ENCODE results near the gene MICAL2. TPM values are rescaled to one million over a fixed set of nuclear protein-coding genes. Genes with fewer than 3 reads are reported as not detected.

MICAL2 gene
- total and polyA plus RNA-seq, 2 donors (not counting 3 experiments of a cell fraction or from before 2014, with no cell fraction given), result 67.6 to 200 TPM

DNA sequence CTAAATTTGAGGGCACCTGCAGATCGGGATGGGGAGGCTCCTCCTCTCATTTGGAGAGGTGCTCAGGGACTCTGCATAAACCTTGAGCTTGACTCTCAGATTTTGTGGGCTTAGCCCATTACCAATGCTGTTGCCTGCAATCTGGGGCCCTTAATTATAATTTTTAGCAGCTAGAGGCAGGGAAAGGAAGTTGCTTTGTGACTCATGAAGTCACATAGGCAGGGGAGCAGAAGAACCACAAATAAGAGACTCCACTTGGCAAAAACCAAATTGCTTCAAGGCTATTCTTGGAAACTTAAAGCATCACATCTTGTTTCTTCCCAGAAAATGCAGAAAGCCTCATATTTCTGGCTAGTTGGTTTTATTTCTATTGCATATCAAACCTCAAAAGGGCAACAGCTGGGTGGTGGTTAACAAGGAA lies 46.9 kb downstream of the MICAL2 start:
- H4K20me1 ChIP-seq (replicated peaks; ENCODE audit: control insufficient read depth, extremely low read depth, insufficient read depth, low read length), result no peaks in the 10 kb centered on the region
- H3K4me2 ChIP-seq (ENCODE audit: insufficient read depth, low read length), result no peak overlapping the region
- FAIRE-seq (peak; percentile 42), DNase-seq (ENCODE audit: low read depth, low spot score) (peak; percentile 29)
- CTCF ChIA-PET, result interaction anchor here (0.8 to 3.3 kb wide), 6 partner anchors 15 to 79 kb away, joined by 3 to 22 read pairs (median 4); no protein-coding TSS in a partner anchor
- intact Hi-C loops (cut with micrococcal nuclease), result no loop called here
- H2AFZ ChIP-seq (ENCODE audit: low read depth, low read length), result no peak overlapping the region
- no TSS peak for BruUV-seq (replicated peaks)
- H3K9me3 ChIP-seq (replicated peaks; ENCODE audit: control insufficient read depth, insufficient read depth, low read length), result no peaks in the 10 kb centered on the region
- H3K4me3 ChIP-seq (replicated peaks in 1 of 3; ENCODE audit: insufficient read depth in 1 of 3, low read depth in 1 of 3, low read length in 3 of 3), result no peak overlapping the region
- peaks cover 6 to 9% of the 10 kb centered on the region in 2 experiments for H3K36me3 ChIP-seq (ENCODE audit: control insufficient read depth in 2 of 2, extremely low read depth in 1 of 2, insufficient read depth in 2 of 2, low read length in 2 of 2)
- H3K9me1 ChIP-seq (replicated peaks; ENCODE audit: control insufficient read depth, extremely low read depth, insufficient read depth, low read length), result no peaks in the 10 kb centered on the region
- no peak for TF ChIP-seq JUN (IDR thresholded peaks at IDR 0.05; ENCODE audit: borderline replicate concordance, insufficient read depth, insufficient read length, low read depth)
- TF ChIP-seq POLR2AphosphoS5 (IDR thresholded peaks at IDR 0.05; ENCODE audit: insufficient read depth, low read depth, low read length), result no peak
- no peak for TF ChIP-seq POLR2A (IDR thresholded peaks at IDR 0.05; ENCODE audit: low read depth, low read length)
- no peak for TF ChIP-seq EZH2 (IDR thresholded peaks at IDR 0.05; ENCODE audit: borderline replicate concordance, low read depth, low read length, severe bottlenecking)
- TF ChIP-seq GATA2 (IDR thresholded peaks at IDR 0.05; ENCODE audit: insufficient read depth, insufficient read length, low read depth, low read length), result no peak
- TF ChIP-seq CTCF (IDR thresholded peaks at IDR 0.05; ENCODE audit: extremely low read depth in 1 of 2, insufficient read depth in 1 of 2, low read depth in 1 of 2, low read length in 2 of 2), result no peak
- TF ChIP-seq FOS (IDR thresholded peaks at IDR 0.05; ENCODE audit: borderline replicate concordance, insufficient read depth, low read length), result no peak
- TF ChIP-seq, protein P1, sequence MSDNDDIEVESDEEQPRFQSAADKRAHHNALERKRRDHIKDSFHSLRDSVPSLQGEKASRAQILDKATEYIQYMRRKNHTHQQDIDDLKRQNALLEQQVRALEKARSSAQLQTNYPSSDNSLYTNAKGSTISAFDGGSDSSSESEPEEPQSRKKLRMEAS (IDR thresholded peaks at IDR 0.05; ENCODE audit: insufficient read depth, insufficient read length), result no peak
- TF ChIP-seq MYC (IDR thresholded peaks at IDR 0.05; ENCODE audit: low read depth, low read length), result no peak
- POLR2A ChIA-PET, result no interaction called here
- peaks cover 22% of the 10 kb centered on the region for H3K4me1 ChIP-seq (ENCODE audit: control insufficient read depth, extremely low read depth, insufficient read depth, low read length)
- dilution Hi-C loops (cut with MboI; ENCODE audit: extremely low pct_ligation_motif_present, low sequenced_read_pairs), result no loop called here
- H3K27me3 ChIP-seq (ENCODE audit: control insufficient read depth in 2 of 2, insufficient read depth in 2 of 2, low read length in 2 of 2), result no peaks in the 10 kb centered on the region
- no peak overlapping the region for H3K9ac ChIP-seq (replicated peaks; ENCODE audit: extremely low read depth, insufficient read depth, low read length)
- peak overlapping the region; percentile 5 for H3K27ac ChIP-seq (ENCODE audit: insufficient read depth, low read depth, low read length)
- peaks cover 14% of the 10 kb centered on the region for H3K79me2 ChIP-seq (ENCODE audit: control insufficient read depth, insufficient read depth, low read length)

Data from endothelial cell of umbilical vein (primary cell).